ENCODE data around the gene KARS1. TPM values are rescaled to one million over a fixed set of nuclear protein-coding genes. Genes with fewer than 3 reads are reported as not detected.

The KARS1 gene
- polyA plus RNA-seq, 4 donors: 133 to 153 (median 145) TPM

DNA sequence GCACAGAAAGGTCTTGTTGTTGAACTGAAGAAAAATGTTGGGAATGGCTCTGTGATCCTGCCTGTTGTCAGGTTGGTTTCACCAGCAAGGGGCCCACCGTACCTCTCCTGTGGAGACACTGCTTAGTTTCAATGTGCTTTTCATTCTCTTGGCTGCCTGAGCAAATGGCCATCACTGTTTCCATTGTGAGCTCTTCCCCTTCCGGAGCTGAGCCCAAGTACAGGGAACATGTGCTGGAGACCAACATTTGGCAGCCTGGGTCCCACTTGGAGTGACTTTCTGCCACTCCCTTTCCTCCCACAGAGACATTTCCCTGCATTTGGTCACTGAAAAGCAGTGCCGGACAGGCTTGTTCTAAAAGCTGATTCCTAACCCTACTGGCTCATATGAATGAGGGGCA, 58.2 kb downstream of the KARS1 start:
- DNase-seq (ENCODE audit: low read depth in 4 of 4, low spot score in 3 of 4): no peak

DNA sequence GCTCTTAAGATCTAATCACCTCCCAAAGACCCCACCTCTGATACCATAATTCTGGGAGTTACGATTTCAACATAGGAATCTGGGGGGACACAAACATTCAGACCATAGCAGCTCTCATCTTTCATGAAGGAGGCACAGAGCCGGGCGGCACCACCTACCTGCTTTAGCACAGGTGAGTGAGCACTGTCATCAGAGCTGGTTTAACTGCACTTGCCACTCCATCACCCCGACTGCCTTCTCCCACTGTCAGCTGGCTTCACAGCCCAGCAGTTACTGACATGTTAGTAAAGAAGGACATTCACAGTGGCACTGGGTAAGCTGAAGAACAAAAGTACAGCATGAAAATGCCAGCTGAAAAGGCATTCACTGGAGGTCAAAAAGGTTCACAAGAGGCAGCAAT, 58.7 kb downstream of the KARS1 start:
- DNase-seq (ENCODE audit: low read depth in 4 of 4, low spot score in 3 of 4): no peak

- DNase-seq (ENCODE audit: low read depth in 4 of 4, low spot score in 3 of 4): no peak
Measured at GRCh38 chr16:75584108-75584507, 63.4 kb downstream of the KARS1 start.

DNA sequence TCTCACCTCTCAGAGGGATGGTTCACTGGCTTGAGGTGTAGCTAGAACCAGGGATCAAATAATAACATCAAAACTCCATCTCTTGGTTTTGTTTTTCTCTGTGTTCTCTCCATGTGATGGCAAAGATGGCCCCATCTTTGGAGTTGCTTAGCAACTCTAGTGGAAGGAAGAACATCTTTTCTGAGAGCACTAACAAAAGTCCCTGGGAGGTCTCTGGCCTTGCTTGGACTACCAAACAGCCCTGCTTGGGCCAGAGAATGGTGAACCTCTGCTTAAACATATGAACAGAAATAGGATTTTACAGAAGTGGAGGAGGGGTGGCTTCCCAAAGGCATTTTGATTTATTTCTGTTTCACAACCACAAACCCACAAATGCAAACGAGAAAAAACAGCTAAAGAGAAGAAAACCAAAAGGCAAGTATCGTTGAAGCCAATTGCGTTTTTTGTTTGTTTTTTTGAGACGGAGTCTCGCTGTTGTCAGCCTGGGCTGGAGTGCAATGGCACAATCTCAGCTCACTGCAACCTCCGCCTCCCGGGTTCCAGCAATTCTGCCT, 68.1 kb downstream of the KARS1 start:
- DNase-seq (ENCODE audit: low read depth in 4 of 4, low spot score in 3 of 4): no peak

DNA sequence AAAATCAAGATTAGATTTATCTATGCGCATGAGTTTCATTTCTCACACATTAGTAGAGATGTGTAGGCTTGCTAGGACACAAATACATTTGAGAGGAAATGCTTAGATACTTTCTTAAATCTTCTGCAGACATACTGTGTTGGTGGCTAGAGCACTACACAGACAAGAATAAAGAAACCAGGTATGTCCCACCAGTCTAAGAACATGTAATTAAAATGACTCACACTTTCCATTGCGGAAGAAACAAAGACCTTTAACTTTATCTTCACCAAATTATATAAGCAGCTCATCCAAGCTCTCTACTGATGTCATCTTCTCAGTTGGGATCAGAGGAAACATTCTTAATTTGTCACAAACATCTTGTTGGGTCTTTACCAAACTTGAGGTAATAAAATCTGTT, 68.7 kb downstream of the KARS1 start:
- no peak for DNase-seq (ENCODE audit: low read depth in 4 of 4, low spot score in 3 of 4)

- no peak for DNase-seq (ENCODE audit: low read depth in 4 of 4, low spot score in 3 of 4)
Measured at GRCh38 chr16:75578212-75578611, 69.3 kb downstream of the KARS1 start.

Other genes with a start within 250 kb of the KARS1 start
- 100 to 1,000 TPM; 165 to 192 (median 175) TPM for gene CFDP1, start 214.2 kb downstream of the KARS1 start, polyA plus RNA-seq (ENCODE audit: insufficient read length in 4 of 4)
- 10 to 100 TPM; 33.1 to 43.4 (median 41.0) TPM for gene TMEM170A, start 183.0 kb downstream of the KARS1 start, polyA plus RNA-seq (ENCODE audit: insufficient read length in 4 of 4)
- gene CHST6, start 152.2 kb downstream of the KARS1 start, polyA plus RNA-seq (ENCODE audit: insufficient read length in 4 of 4): under 1 TPM; 0.76 to 0.96 (median 0.89) TPM
- 1 to 10 TPM in 1 of 4 donors, under 1 TPM in 3; 0.38 to 1.2 (median 0.56) TPM for gene CHST5, start 111.6 kb downstream of the KARS1 start, polyA plus RNA-seq (ENCODE audit: insufficient read length in 4 of 4)
- 10 to 100 TPM; 18.7 to 21.8 (median 20.3) TPM for gene TMEM231, start 91.4 kb downstream of the KARS1 start, polyA plus RNA-seq (ENCODE audit: insufficient read length in 4 of 4)
- 100 to 1,000 TPM; 194 to 206 (median 199) TPM for gene GABARAPL2, start 81.3 kb downstream of the KARS1 start, polyA plus RNA-seq (ENCODE audit: insufficient read length in 4 of 4)
- gene ADAT1, start 24.4 kb downstream of the KARS1 start, polyA plus RNA-seq (ENCODE audit: insufficient read length in 4 of 4): 10 to 100 TPM; 40.4 to 60.4 (median 47.7) TPM
- gene TERF2IP, start 108 bp upstream of the KARS1 start, polyA plus RNA-seq (ENCODE audit: insufficient read length in 4 of 4): 10 to 100 TPM; 85.2 to 91.8 (median 87.3) TPM
- under 1 TPM in 1 of 4 donors, not detected in 3; 0.05 TPM for gene CPHXL2, start 29.3 kb upstream of the KARS1 start, polyA plus RNA-seq (ENCODE audit: insufficient read length in 4 of 4)
- gene DUXB, start 53.8 kb upstream of the KARS1 start, polyA plus RNA-seq (ENCODE audit: insufficient read length in 4 of 4): under 1 TPM in 1 of 4 donors, not detected in 3; 0.05 TPM
- not detected for gene CPHXL, start 78.8 kb upstream of the KARS1 start, polyA plus RNA-seq (ENCODE audit: insufficient read length in 4 of 4)